ENCODE data around the gene LUC7L3.

- TF ChIP-seq CTCF (conservative IDR thresholded peaks at IDR 0.05; ENCODE audit: low read depth in 2 of 2), result no peak
- no peak for TF ChIP-seq CREB1 (CRISPR knock-in tag; IDR thresholded peaks at IDR 0.05; ENCODE audit: low read depth)
- no peak for TF ChIP-seq EZH2 (IDR thresholded peaks at IDR 0.05; ENCODE audit: low read depth, unreplicated experiment)
- TF ChIP-seq POLR2AphosphoS5 (IDR thresholded peaks at IDR 0.05; ENCODE audit: low read depth), result no peak
Measured at GRCh38 chr17:50689956-50690886, 29.2 kb upstream of the LUC7L3 start.

Measured in GM23338 (cell line).